Measurements from ENCODE around the gene IGSF5. TPM values are rescaled to one million over a fixed set of nuclear protein-coding genes. Genes with fewer than 3 reads are reported as not detected.

IGSF5 gene
- total and polyA plus RNA-seq, 9 of the 15 experiments (the other 6 are each of a cell fraction or from before 2014, with no cell fraction given): not detected

GRCh38 chr21:39799178-39799577 lies 54.2 kb downstream of the IGSF5 start:
- Histone ChIP-seq H3K79me2 (ENCODE audit: control insufficient read depth, insufficient read depth, low read length) (no peaks in the 10 kb centered on the region), H3K4me2 (ENCODE audit: insufficient read depth, low read length) (no peak overlapping the region), H2AFZ (ENCODE audit: low read depth, low read length) (no peak overlapping the region), H3K4me3 (no peak overlapping the region), H4K20me1 (replicated peaks; ENCODE audit: control insufficient read depth, insufficient read depth, low read length) (no peaks in the 10 kb centered on the region; the same call in 1 of the 2 replicates), H3K27me3 (ENCODE audit: control insufficient read depth in 2 of 2, insufficient read depth in 2 of 2, low read length in 2 of 2) (peaks cover 0 to 11% of the 10 kb centered on the region in 2 experiments; a peak in 3 of 5 replicates), H3K4me1 (replicated peaks in 1 of 2; ENCODE audit: control insufficient read depth in 2 of 2, insufficient read depth in 2 of 2, low read length in 2 of 2) (no peaks in the 10 kb centered on the region), H3K9ac (ENCODE audit: insufficient read depth in 1 of 2, low read depth in 2 of 2, low read length in 2 of 2) (no peak overlapping the region), H3K9me1 (ENCODE audit: control insufficient read depth, insufficient read depth, low read length) (no peaks in the 10 kb centered on the region), H3K36me3 (ENCODE audit: control insufficient read depth, insufficient read depth, low read length) (no peaks in the 10 kb centered on the region), H3K9me3 (replicated peaks; ENCODE audit: control insufficient read depth, insufficient read depth, low read depth, low read length) (no peaks in the 10 kb centered on the region), H3K27ac (ENCODE audit: extremely low read depth, low read depth, low read length) (no peak overlapping the region)
- WGBS (ENCODE audit: insufficient coverage, low coverage, missing lambda C conversion rate): under 1% methylated on average over 7 of the region's 7 CpGs
- BruUV-seq (replicated peaks): no TSS peak
- in situ Hi-C loops (cut with MboI): no loop called here
- ATAC-seq: no peak
- no peak for FAIRE-seq
- no peak for DNase-seq (ENCODE audit: extremely low read depth in 1 of 4, low spot score in 3 of 4)
- POLR2A ChIA-PET: no interaction called here
- intact Hi-C loops (cut with micrococcal nuclease): no loop called here
- CTCF ChIA-PET (ENCODE audit: low intra/inter-chr PET ratio): no interaction called here
- no peak for TF ChIP-seq ZNF79 (CRISPR knock-in tag; IDR thresholded peaks at IDR 0.05; ENCODE audit: low read depth)
- no peak for TF ChIP-seq ETV1 (tag; conservative IDR thresholded peaks at IDR 0.05; ENCODE audit: low read depth)
- no peak for TF ChIP-seq SRF (CRISPR knock-in tag; IDR thresholded peaks at IDR 0.05)
- TF ChIP-seq HNRNPL (IDR thresholded peaks at IDR 0.05; ENCODE audit: low read depth, low read length): no peak
- no peak for TF ChIP-seq U2AF2 (optimal IDR thresholded peaks at IDR 0.05; ENCODE audit: low read depth, low read length)
- TF ChIP-seq CAMTA2 (CRISPR knock-in tag; conservative IDR thresholded peaks at IDR 0.05): no peak
- TF ChIP-seq MCM2 (IDR thresholded peaks at IDR 0.05; ENCODE audit: low read depth): no peak
- TF ChIP-seq MCM7 (IDR thresholded peaks at IDR 0.05): no peak
- TF ChIP-seq ATF6 (CRISPR knock-in tag; IDR thresholded peaks at IDR 0.05): no peak
- no peak for TF ChIP-seq SIN3A (IDR thresholded peaks at IDR 0.05; ENCODE audit: borderline replicate concordance in 2 of 2, control insufficient read depth in 1 of 2, low read depth in 2 of 2, low read length in 2 of 2)
- no peak for TF ChIP-seq ZBTB40 (IDR thresholded peaks at IDR 0.05)
- no peak for TF ChIP-seq ZBTB40 (CRISPR knock-in tag; IDR thresholded peaks at IDR 0.05)
- TF ChIP-seq ZNF76 (CRISPR knock-in tag; IDR thresholded peaks at IDR 0.05; ENCODE audit: borderline replicate concordance): no peak
